HEK293T (cell line): ENCODE measurements around the gene BANF1.

Experiments used
- CTCF ChIA-PET: fragments of 350-600 bp; formaldehyde crosslinking; extraction: SDS; loops from one replicate; lab custom pipeline; 2021; ENCODE audit warnings: antibody characterized with exemption, inconsistent platforms; lab: Yijun Ruan, JAX
- POLR2A ChIA-PET: fragments of 350-600 bp; formaldehyde crosslinking; extraction: SDS; loops from one replicate; lab custom pipeline; 2020; ENCODE audit warnings: antibody characterized with exemption, inconsistent platforms; lab: Yijun Ruan, JAX
- DNase-seq: peaks from one replicate; pipeline ENCODE4 v3.0.0; 2012; ENCODE audit warnings: mixed read lengths; ENCODE audit errors: extremely low spot score
- ARNT ChIP-seq: fragments of 450-650 bp; IDR thresholded peaks from 2 replicates; pipeline ENCODE4 v1.6.1; 2017; ENCODE audit warnings: mild to moderate bottlenecking
- BHLHE40 ChIP-seq: fragments of 450-650 bp; IDR thresholded peaks from 2 replicates; pipeline ENCODE4 v1.6.1; 2016; ENCODE audit warnings: mild to moderate bottlenecking, moderate library complexity, borderline replicate concordance
- CTBP1 ChIP-seq: fragments of 450-650 bp; IDR thresholded peaks from 2 replicates; pipeline ENCODE4 v1.6.1; 2016; ENCODE audit warnings: borderline replicate concordance
- ELF4 ChIP-seq: fragments of 450-650 bp; IDR thresholded peaks from 2 replicates; pipeline ENCODE4 v1.6.1; 2017; ENCODE audit warnings: antibody characterized with exemption
- FOXA1 ChIP-seq: fragments of 450-650 bp; IDR thresholded peaks from 2 replicates; pipeline ENCODE4 v1.6.1; 2016; ENCODE audit warnings: mild to moderate bottlenecking
- FOXK2 ChIP-seq: fragments of 450-650 bp; IDR thresholded peaks from 2 replicates; pipeline ENCODE4 v1.6.1; 2016; ENCODE audit warnings: mild to moderate bottlenecking
- FOXM1 ChIP-seq: fragments of 450-650 bp; IDR thresholded peaks from 2 replicates; pipeline ENCODE4 v1.6.1; 2017; ENCODE audit warnings: mild to moderate bottlenecking, borderline replicate concordance
- HDGF ChIP-seq: fragments of 450-650 bp; IDR thresholded peaks from 2 replicates; pipeline ENCODE4 v1.6.1; 2017; ENCODE audit warnings: antibody characterized with exemption, borderline replicate concordance
- L3MBTL2 ChIP-seq: fragments of 450-650 bp; conservative IDR thresholded peaks from 2 replicates; pipeline ENCODE4 v1.6.1; 2016; ENCODE audit warnings: mild to moderate bottlenecking
- LEF1 ChIP-seq: fragments of 450-650 bp; IDR thresholded peaks from 2 replicates; pipeline ENCODE4 v1.6.1; 2017; ENCODE audit warnings: mild to moderate bottlenecking, borderline replicate concordance
- NFRKB ChIP-seq: fragments of 450-650 bp; IDR thresholded peaks from 2 replicates; pipeline ENCODE4 v1.6.1; 2016; ENCODE audit warnings: mild to moderate bottlenecking, moderate library complexity
- SP1 ChIP-seq: fragments of 450-650 bp; IDR thresholded peaks from 2 replicates; pipeline ENCODE4 v1.6.1; 2017
- SUZ12 ChIP-seq: fragments of 450-650 bp; IDR thresholded peaks from 2 replicates; pipeline ENCODE4 v1.6.1; 2016; ENCODE audit warnings: mild to moderate bottlenecking
- TARDBP ChIP-seq: fragments of 450-650 bp; IDR thresholded peaks from 2 replicates; pipeline ENCODE4 v1.6.1; 2016
- ZNF384 ChIP-seq: fragments of 450-650 bp; IDR thresholded peaks from 2 replicates; pipeline ENCODE4 v1.6.1; 2016
- TF ChIP-seq, protein P1 (sequence below): fragments of 450-650 bp; IDR thresholded peaks from 2 replicates; pipeline ENCODE4 v1.6.1; 2016

Gene BANF1

GRCh38 chr11:66032957-66033735 is 30.8 kb downstream of the BANF1 start:
- CTCF ChIA-PET = no interaction called here
- no peak for DNase-seq
- TF ChIP-seq TARDBP (no peak), SUZ12 (no peak), LEF1 (no peak), ARNT (no peak), FOXM1 (no peak), BHLHE40 (no peak), FOXK2 (no peak), CTBP1 (no peak), SP1 (no peak)
- TF ChIP-seq, protein P1, sequence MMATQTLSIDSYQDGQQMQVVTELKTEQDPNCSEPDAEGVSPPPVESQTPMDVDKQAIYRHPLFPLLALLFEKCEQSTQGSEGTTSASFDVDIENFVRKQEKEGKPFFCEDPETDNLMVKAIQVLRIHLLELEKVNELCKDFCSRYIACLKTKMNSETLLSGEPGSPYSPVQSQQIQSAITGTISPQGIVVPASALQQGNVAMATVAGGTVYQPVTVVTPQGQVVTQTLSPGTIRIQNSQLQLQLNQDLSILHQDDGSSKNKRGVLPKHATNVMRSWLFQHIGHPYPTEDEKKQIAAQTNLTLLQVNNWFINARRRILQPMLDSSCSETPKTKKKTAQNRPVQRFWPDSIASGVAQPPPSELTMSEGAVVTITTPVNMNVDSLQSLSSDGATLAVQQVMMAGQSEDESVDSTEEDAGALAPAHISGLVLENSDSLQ = no peak
- POLR2A ChIA-PET = no interaction called here

DNA sequence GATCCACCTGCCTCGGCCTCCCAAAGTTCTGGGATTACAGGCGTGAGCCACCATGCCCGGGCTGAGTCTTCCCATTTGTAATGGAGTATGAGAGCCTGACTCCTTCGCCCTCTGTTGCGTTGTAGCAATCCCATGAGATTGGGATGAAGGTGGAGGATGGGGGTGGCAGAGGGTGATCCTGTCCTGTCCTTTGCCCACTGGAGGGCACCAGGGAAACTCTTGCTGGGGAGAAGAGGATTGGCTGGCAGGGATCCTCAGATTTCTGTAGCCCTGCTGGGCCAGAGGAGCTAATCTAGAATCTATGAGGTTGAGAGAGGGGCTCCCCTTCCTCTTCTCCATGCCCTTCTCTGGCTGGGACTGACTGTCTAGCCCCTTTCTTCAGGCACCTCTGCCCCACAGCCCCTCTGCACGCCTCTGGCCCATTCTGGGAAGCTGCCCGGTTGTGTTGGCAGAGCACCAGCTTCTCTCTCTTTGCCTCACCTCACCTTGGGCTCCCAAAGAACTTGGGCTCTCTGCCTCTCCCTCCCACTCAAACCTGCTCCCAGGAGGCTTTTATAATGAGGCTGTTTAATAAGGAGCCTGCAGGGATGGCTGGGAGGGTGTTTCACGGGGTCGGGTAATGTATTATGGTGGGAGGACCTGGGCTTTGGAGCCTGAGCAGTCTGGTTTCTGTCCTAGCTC is 33.5 kb downstream of the BANF1 start:
- no peak for DNase-seq
- POLR2A ChIA-PET = interaction anchor here (1.4 to 1.7 kb wide), 2 partner anchors 10 to 16 kb away, joined by 4 to 7 read pairs; partner anchors contain the start of gene SF3B2
- CTCF ChIA-PET = interaction anchor here (0.7 to 2.6 kb wide), 3 partner anchors 8 to 13 kb away, joined by 4 to 10 read pairs (median 4); no protein-coding TSS in a partner anchor
- TF ChIP-seq CTBP1 (no peak), FOXK2 (no peak), ELF4 (no peak), HDGF (no peak), FOXA1 (no peak), FOXM1 (no peak), L3MBTL2 (no peak), ZNF384 (no peak)
- TF ChIP-seq, protein P1 = no peak

DNA sequence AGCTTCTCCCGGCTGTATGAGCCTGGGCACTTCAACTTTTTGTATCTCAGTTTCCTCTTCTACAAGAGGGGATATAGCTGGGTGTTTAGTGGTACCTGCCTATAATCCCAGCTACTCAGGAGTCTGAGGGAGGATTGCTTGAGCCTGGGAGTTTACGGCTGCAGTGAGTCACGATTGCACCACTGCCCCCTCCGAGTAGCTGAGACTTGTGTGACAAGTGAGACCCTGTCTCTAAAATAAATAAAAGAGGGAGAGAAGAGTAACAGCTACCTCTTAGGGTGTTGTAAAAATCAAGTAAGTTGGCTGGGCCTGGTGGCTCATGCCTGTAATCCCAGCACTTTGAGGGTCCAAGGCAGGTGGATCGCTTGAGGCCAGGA is 34.0 kb downstream of the BANF1 start:
- POLR2A ChIA-PET = interaction anchor here (1.4 to 1.7 kb wide), 2 partner anchors 9 to 16 kb away, joined by 4 to 7 read pairs; partner anchors contain the start of gene SF3B2
- no peak for TF ChIP-seq FOXA1
- no peak for TF ChIP-seq ZNF384
- no peak for TF ChIP-seq L3MBTL2
- no peak for TF ChIP-seq SUZ12
- no peak for TF ChIP-seq NFRKB
- TF ChIP-seq, protein P1 = no peak
- TF ChIP-seq ARNT = no peak
- DNase-seq = no peak
- CTCF ChIA-PET = interaction anchor here (1.1 to 2.6 kb wide), 2 partner anchors 9 to 14 kb away, joined by 4 to 10 read pairs; no protein-coding TSS in a partner anchor

- CTCF ChIA-PET = interaction anchor here (2.6 kb wide), 1 partner anchor 8 kb away, joined by 10 read pairs; no protein-coding TSS in a partner anchor
- DNase-seq = no peak
- POLR2A ChIA-PET = no interaction called here
These were observed 35.0 kb downstream of the BANF1 start for GRCh38 chr11:66037327-66037726.

GRCh38 chr11:66039765-66040164 is 37.5 kb downstream of the BANF1 start:
- ChIA-PET POLR2A (interaction anchor here (1.4 kb wide), 1 partner anchor 12 kb away, joined by 3 read pairs; no protein-coding TSS in a partner anchor), CTCF (no interaction called here)
- TF ChIP-seq HDGF (no peak), BHLHE40 (no peak)
- no peak for DNase-seq

More at GRCh38 chr11:66037327-66037726, 35.0 kb downstream of the BANF1 start:
- no peak for TF ChIP-seq L3MBTL2
- TF ChIP-seq TARDBP = no peak
- TF ChIP-seq LEF1 = no peak
- TF ChIP-seq NFRKB = no peak
- no peak for TF ChIP-seq FOXM1
- TF ChIP-seq, protein P1 = no peak
- TF ChIP-seq FOXK2 = no peak
- no peak for TF ChIP-seq BHLHE40
- TF ChIP-seq ELF4 = no peak
- TF ChIP-seq SP1 = no peak
- no peak for TF ChIP-seq HDGF
- TF ChIP-seq FOXA1 = no peak
- TF ChIP-seq SUZ12 = no peak
